OCI-LY3 (cell line): ENCODE data around the gene WWOX.

ENCODE experiments used
- H2AFZ ChIP-seq: fragments of 200-600, 300-600 bp; shearing (Covaris generic); 2 replicates; pipeline ENCODE4 v1.6.0; 2014; ENCODE audit warnings: antibody characterized with exemption, low read depth, low read length
- H3K27ac ChIP-seq: fragments of 200-600, 300-600 bp; sonication (generic); 2 replicates; pipeline ENCODE4 v1.5.1; 2014; ENCODE audit warnings: mild to moderate bottlenecking, low read length, moderate library complexity, mixed read lengths
- H3K27me3 ChIP-seq: fragments of 200-600, 300-600 bp; sonication (generic); 2 replicates; pipeline ENCODE4 v1.6.1; 2014; ENCODE audit warnings: low read depth, low read length, mixed read lengths
- H3K36me3 ChIP-seq: fragments of 200-600, 300-600 bp; sonication (generic); replicated peaks from 2 replicates; pipeline ENCODE3; 2014; ENCODE audit warnings: low read depth, low read length, mixed read lengths
- H3K4me1 ChIP-seq: fragments of 300-600, 200-600 bp; sonication (generic); 2 replicates; pipeline ENCODE4 v1.6.1; 2014; ENCODE audit warnings: low read length, mixed read lengths
- H3K4me2 ChIP-seq: fragments of 200-600, 300-600 bp; sonication (generic); 2 replicates; pipeline ENCODE4 v1.6.1; 2014; ENCODE audit warnings: low read length, mixed read lengths
- H3K4me3 ChIP-seq: fragments of 300-600, 200-600 bp; sonication (generic); 2 replicates; pipeline ENCODE4 v1.5.1; 2014; ENCODE audit warnings: antibody characterized with exemption, mild to moderate bottlenecking, low read length, moderate library complexity
- H3K79me2 ChIP-seq: fragments of 300-600, 200-600 bp; shearing (Covaris generic); 2 replicates; pipeline ENCODE4 v1.6.1; 2014; ENCODE audit warnings: mild to moderate bottlenecking, low read length, mixed read lengths
- H3K9ac ChIP-seq: fragments of 300-600, 200-600 bp; shearing (Covaris generic); 2 replicates; pipeline ENCODE4 v1.6.0; 2014; ENCODE audit warnings: mild to moderate bottlenecking, low read length, moderate library complexity
- H3K9me3 ChIP-seq: fragments of 200-600, 300-600 bp; shearing (Covaris generic); 2 replicates; pipeline ENCODE4 v1.6.1; 2014; ENCODE audit warnings: low read length, mixed read lengths; ENCODE audit not compliant: insufficient read depth
- H4K20me1 ChIP-seq: fragments of 200-600, 300-600 bp; sonication (generic); 2 replicates; pipeline ENCODE4 v1.6.1; 2016; ENCODE audit warnings: low read length, mixed read lengths; ENCODE audit not compliant: insufficient read depth
- EZH2phosphoT487 ChIP-seq: fragments of 200-600 bp; shearing (Covaris generic); IDR thresholded peaks from 2 replicates; pipeline ENCODE4 v1.6.1; 2018; ENCODE audit warnings: antibody characterized with exemption, mixed run types, low read depth
- TF ChIP-seq, protein P1 (sequence below): fragments of 200-600, 300-600 bp; sonication (generic); IDR thresholded peaks from 2 replicates; pipeline ENCODE4 v1.5.1; 2014; ENCODE audit warnings: antibody characterized with exemption, low read length, low read depth

The WWOX gene

DNA sequence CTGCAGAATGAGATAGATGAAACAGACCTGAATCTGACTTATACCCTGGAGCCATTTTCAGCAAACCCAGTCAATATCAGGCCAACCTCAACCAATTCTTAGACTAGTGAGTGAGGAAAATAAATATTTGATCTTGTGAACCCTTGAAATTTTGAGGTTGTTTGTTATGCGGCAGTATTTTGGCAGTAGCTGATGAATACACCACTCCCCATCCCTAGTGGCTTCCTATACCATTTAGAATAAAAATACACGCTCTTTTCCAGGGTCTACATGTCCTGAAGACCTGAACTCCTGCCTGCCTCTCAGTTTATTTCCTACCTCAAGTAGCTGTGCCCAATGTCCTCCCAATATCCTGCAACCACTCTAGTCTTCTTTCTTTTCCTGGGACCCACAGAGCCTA, 647.3 kb downstream of the WWOX start:
- Histone ChIP-seq H4K20me1 (no peaks in the 10 kb centered on the region), H3K4me1 (peaks cover 30% of the 10 kb centered on the region), H3K27me3 (peaks cover 3% of the 10 kb centered on the region; the same call in 1 of the 2 replicates), H3K9ac (no peak overlapping the region), H2AFZ (no peak overlapping the region), H3K4me3 (no peak overlapping the region), H3K9me3 (0 out of 2 replicates have a peak, but pooled peaks cover 5% of the 10 kb centered on the region), H3K4me2 (no peak overlapping the region), H3K27ac (no peak overlapping the region), H3K36me3 (no peaks in the 10 kb centered on the region), H3K79me2 (no peaks in the 10 kb centered on the region)
- no peak for TF ChIP-seq EZH2phosphoT487
- TF ChIP-seq, protein P1, sequence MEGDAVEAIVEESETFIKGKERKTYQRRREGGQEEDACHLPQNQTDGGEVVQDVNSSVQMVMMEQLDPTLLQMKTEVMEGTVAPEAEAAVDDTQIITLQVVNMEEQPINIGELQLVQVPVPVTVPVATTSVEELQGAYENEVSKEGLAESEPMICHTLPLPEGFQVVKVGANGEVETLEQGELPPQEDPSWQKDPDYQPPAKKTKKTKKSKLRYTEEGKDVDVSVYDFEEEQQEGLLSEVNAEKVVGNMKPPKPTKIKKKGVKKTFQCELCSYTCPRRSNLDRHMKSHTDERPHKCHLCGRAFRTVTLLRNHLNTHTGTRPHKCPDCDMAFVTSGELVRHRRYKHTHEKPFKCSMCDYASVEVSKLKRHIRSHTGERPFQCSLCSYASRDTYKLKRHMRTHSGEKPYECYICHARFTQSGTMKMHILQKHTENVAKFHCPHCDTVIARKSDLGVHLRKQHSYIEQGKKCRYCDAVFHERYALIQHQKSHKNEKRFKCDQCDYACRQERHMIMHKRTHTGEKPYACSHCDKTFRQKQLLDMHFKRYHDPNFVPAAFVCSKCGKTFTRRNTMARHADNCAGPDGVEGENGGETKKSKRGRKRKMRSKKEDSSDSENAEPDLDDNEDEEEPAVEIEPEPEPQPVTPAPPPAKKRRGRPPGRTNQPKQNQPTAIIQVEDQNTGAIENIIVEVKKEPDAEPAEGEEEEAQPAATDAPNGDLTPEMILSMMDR: no peak

DNA sequence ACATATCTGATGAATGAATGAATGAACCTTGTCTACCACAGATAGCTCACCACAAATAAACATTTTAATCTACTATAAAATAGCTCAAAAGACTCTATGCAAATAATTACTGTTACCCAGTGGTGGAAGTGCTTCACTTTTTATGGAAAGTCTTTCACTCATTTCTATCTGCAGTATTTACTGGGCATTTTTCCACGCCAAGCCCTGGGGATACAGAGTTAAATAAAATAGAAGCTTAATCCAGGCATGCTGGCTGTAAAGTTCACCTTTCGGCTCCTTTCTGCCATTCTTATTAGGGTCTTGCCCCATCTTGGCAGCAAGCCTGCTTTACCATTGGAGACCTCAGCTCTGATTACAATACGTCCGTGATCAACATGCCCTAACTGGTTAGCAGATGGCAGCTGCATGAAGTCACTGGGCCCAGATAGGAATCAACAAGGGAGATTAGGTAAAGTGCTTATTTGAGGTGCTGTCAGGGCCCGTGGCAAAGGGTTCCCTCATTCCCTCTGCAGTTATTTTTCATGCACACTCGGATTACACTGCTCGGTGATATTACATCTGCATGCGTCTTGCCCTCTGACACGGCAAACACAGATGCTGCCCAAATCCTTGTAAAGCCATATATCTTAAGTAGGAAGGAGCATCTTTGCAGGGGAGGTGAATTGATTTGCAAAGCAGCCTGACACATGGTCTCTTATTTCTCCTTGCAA, 648.9 kb downstream of the WWOX start:
- H3K27ac ChIP-seq: no peak overlapping the region
- no peak overlapping the region for H3K9ac ChIP-seq
- H3K4me2 ChIP-seq: no peak overlapping the region
- no peak overlapping the region for H3K4me3 ChIP-seq
- H3K4me1 ChIP-seq: peaks cover 16% of the 10 kb centered on the region
- no peak for TF ChIP-seq EZH2phosphoT487
- TF ChIP-seq, protein P1: no peak
- no peaks in the 10 kb centered on the region for H4K20me1 ChIP-seq
- H3K79me2 ChIP-seq: no peaks in the 10 kb centered on the region
- 0 out of 2 replicates have a peak, but pooled peaks cover 5% of the 10 kb centered on the region for H3K9me3 ChIP-seq
- peaks cover 3% of the 10 kb centered on the region; the same call in 1 of the 2 replicates for H3K27me3 ChIP-seq
- no peak overlapping the region for H2AFZ ChIP-seq
- no peaks in the 10 kb centered on the region for H3K36me3 ChIP-seq

DNA sequence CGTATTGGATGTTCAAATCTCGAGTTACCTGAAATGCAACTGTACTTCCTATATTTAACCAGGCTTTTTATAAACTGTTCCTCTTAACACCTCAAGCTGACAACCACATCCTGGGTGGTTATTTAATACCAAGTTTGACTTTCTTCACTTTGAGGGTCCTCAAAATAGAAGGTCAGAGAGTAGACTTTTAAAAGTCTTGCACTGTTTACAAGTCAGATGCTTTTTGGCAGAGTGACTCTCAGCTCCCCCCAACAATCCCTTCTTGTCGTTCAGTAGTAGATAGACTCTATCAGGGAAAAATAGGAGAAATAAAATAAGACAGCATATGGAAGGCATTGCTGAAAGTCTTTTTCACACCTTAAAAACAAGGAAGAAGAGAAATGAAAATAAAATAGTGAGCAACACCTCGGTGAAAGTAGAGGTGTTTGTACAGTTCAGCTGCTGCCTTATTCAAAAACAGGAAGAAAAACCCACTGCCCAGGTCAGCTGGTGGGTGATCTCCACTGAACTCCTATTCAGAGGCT, 650.4 kb downstream of the WWOX start:
- H3K79me2 ChIP-seq: no peaks in the 10 kb centered on the region
- peak overlapping the region; percentile 70 for H3K4me2 ChIP-seq
- H3K4me3 ChIP-seq: peak overlapping the region; percentile 34

GRCh38 chr16:78750611-78751010, 651.2 kb downstream of the WWOX start:
- H3K4me1 ChIP-seq: peaks cover 15% of the 10 kb centered on the region
- H3K79me2 ChIP-seq: no peaks in the 10 kb centered on the region
- no peak overlapping the region for H3K4me3 ChIP-seq
- H2AFZ ChIP-seq: no peak overlapping the region
- TF ChIP-seq EZH2phosphoT487: no peak
- TF ChIP-seq, protein P1: no peak
- H3K36me3 ChIP-seq: no peaks in the 10 kb centered on the region
- no peak overlapping the region for H3K27ac ChIP-seq
- H3K9me3 ChIP-seq: 0 out of 2 replicates have a peak, but pooled peaks cover 5% of the 10 kb centered on the region
- no peaks in the 10 kb centered on the region for H4K20me1 ChIP-seq
- H3K27me3 ChIP-seq: no peaks in the 10 kb centered on the region
- no peak overlapping the region for H3K4me2 ChIP-seq
- no peak overlapping the region for H3K9ac ChIP-seq

More for the DNA sequence above, 650.4 kb downstream of the WWOX start:
- Histone ChIP-seq H3K4me1 (peaks cover 15% of the 10 kb centered on the region), H2AFZ (peak overlapping the region; percentile 31; the same call in 1 of the 2 replicates), H3K9me3 (0 out of 2 replicates have a peak, but pooled peaks cover 5% of the 10 kb centered on the region), H3K9ac (no peak overlapping the region), H4K20me1 (no peaks in the 10 kb centered on the region), H3K27ac (0 out of 2 replicates have a peak overlapping the region, but pooled peaks have one; percentile 11), H3K36me3 (no peaks in the 10 kb centered on the region), H3K27me3 (peaks cover 3% of the 10 kb centered on the region; the same call in 1 of the 2 replicates)
- no peak for TF ChIP-seq EZH2phosphoT487
- TF ChIP-seq, protein P1: no peak
